ENCODE results near the gene MRTO4.

GRCh38 chr1:19205845-19206244 is 45.8 kb upstream of the MRTO4 start:
- TF ChIP-seq, protein P1, sequence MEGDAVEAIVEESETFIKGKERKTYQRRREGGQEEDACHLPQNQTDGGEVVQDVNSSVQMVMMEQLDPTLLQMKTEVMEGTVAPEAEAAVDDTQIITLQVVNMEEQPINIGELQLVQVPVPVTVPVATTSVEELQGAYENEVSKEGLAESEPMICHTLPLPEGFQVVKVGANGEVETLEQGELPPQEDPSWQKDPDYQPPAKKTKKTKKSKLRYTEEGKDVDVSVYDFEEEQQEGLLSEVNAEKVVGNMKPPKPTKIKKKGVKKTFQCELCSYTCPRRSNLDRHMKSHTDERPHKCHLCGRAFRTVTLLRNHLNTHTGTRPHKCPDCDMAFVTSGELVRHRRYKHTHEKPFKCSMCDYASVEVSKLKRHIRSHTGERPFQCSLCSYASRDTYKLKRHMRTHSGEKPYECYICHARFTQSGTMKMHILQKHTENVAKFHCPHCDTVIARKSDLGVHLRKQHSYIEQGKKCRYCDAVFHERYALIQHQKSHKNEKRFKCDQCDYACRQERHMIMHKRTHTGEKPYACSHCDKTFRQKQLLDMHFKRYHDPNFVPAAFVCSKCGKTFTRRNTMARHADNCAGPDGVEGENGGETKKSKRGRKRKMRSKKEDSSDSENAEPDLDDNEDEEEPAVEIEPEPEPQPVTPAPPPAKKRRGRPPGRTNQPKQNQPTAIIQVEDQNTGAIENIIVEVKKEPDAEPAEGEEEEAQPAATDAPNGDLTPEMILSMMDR (IDR thresholded peaks at IDR 0.05; ENCODE audit: low read length) = no peak
- TF ChIP-seq EZH2phosphoT487 (IDR thresholded peaks at IDR 0.05; ENCODE audit: low read length) = no peak
- no peak for TF ChIP-seq EZH2 (optimal IDR thresholded peaks at IDR 0.05; ENCODE audit: low read depth, low read length)

Measured in MM.1S (cell line).